Measurements from ENCODE around the gene POLD1. TPM values are rescaled to one million over a fixed set of nuclear protein-coding genes. Genes with fewer than 3 reads are reported as not detected.

Gene POLD1
- total and polyA plus RNA-seq, 2 of the 13 experiments (the other 11 are each of a cell fraction or from before 2014, with no cell fraction given): 17.4 to 54.0 TPM

DNA sequence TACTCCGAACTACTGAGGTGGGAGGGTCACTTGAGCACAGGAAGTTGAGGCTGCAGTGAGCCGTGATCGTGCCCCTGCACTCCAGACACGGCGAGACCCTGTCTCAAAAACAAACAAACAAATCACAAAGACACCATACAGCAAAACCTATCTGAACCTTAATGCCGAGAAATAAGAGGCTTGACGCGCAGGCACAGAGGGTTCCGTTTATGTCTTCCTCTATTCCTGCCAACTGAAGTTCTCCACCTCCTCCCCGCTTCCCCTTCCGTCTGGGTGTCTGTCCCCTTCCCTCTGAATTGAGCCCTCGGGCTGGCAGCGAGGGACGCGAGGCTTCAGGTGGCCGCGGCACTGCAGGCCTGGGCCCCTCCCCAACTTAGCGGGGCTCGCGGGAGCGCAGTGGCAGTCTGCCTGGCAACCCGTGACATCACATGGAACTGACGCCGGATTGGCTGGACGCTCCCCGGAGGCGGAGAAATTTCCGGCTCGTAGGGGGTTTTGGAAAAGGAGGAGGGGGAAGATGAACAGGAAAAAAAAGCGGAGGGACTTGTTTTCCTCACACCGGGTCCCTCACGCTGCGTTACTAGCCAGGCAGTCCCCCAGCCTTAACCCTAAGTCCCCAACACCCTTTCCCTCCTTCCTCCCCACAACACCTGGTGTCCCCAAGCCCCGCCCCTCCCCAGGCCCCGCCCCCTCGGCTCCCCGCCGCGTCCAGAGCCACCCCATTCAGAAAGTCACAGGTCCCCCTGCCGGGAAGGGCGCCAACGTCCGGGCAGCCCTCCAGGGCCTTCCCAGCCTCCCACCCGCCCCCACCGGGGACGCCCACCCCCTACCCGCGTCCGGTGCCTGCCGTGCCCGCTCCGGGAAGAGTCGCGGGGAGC, 47.4 kb downstream of the POLD1 start (continued):
- peak; percentile 21; the same call in 1 of the 2 replicates for TF ChIP-seq SAP130 (CRISPR knock-in tag; IDR thresholded peaks at IDR 0.05; ENCODE audit: low read depth)
- TF ChIP-seq HDAC1 (CRISPR knock-in tag; IDR thresholded peaks at IDR 0.05): peak; percentile 24; the same call in 1 of the 2 replicates
- peak; percentile 32; the same call in 1 of the 2 replicates for TF ChIP-seq FOXO1 (CRISPR knock-in tag; IDR thresholded peaks at IDR 0.05)
- TF ChIP-seq ZNF264 (CRISPR knock-in tag; IDR thresholded peaks at IDR 0.05): no peak
- TF ChIP-seq NPAS2 (CRISPR knock-in tag; IDR thresholded peaks at IDR 0.05; ENCODE audit: borderline replicate concordance): no peak
- TF ChIP-seq KDM2A (CRISPR knock-in tag; IDR thresholded peaks at IDR 0.05; ENCODE audit: borderline replicate concordance, low read depth): peak; percentile 63; the same call in 1 of the 2 replicates
- TF ChIP-seq ZNF280B (CRISPR knock-in tag; IDR thresholded peaks at IDR 0.05; ENCODE audit: borderline replicate concordance): 0 out of 2 replicates have a peak, but pooled peaks have one; percentile 39
- 0 out of 2 replicates have a peak, but pooled peaks have one; percentile 32 for TF ChIP-seq ZNF225 (CRISPR knock-in tag; IDR thresholded peaks at IDR 0.05)
- peak; percentile 4; the same call in 1 of the 2 replicates for TF ChIP-seq ZNF121 (CRISPR knock-in tag; IDR thresholded peaks at IDR 0.05)
- peak; percentile 37; the same call in 1 of the 2 replicates for TF ChIP-seq SPEN (CRISPR knock-in tag; IDR thresholded peaks at IDR 0.05; ENCODE audit: low read depth)
- TF ChIP-seq, protein P1, sequence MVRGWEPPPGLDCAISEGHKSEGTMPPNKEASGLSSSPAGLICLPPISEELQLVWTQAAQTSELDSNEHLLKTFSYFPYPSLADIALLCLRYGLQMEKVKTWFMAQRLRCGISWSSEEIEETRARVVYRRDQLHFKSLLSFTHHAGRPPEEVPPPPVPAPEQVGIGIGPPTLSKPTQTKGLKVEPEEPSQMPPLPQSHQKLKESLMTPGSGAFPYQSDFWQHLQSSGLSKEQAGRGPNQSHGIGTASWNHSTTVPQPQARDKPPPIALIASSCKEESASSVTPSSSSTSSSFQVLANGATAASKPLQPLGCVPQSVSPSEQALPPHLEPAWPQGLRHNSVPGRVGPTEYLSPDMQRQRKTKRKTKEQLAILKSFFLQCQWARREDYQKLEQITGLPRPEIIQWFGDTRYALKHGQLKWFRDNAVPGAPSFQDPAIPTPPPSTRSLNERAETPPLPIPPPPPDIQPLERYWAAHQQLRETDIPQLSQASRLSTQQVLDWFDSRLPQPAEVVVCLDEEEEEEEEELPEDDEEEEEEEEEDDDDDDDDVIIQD (CRISPR knock-in tag; IDR thresholded peaks at IDR 0.05; ENCODE audit: low read depth): no peak
- TF ChIP-seq ZNF274 (CRISPR knock-in tag; IDR thresholded peaks at IDR 0.05): peak; percentile 65; the same call in 1 of the 2 replicates
- TF ChIP-seq ZNF841 (CRISPR knock-in tag; IDR thresholded peaks at IDR 0.05; ENCODE audit: borderline replicate concordance): no peak
- no peak for TF ChIP-seq TRIM22 (IDR thresholded peaks at IDR 0.05)
- TF ChIP-seq FUBP1 (CRISPR knock-in tag; IDR thresholded peaks at IDR 0.05; ENCODE audit: borderline replicate concordance): no peak
- no peak for TF ChIP-seq EP300 (IDR thresholded peaks at IDR 0.05; ENCODE audit: low read depth in 2 of 2, low read length in 2 of 2)
- 0 out of 2 replicates have a peak, but pooled peaks have one; percentile 12 for TF ChIP-seq EP300 (CRISPR knock-in tag; IDR thresholded peaks at IDR 0.05; ENCODE audit: borderline replicate concordance)
- TF ChIP-seq NR1H2 (CRISPR knock-in tag; IDR thresholded peaks at IDR 0.05; ENCODE audit: borderline replicate concordance, low read depth): no peak
- TF ChIP-seq MYC (CRISPR knock-in tag; IDR thresholded peaks at IDR 0.05; ENCODE audit: borderline replicate concordance): 0 out of 2 replicates have a peak, but pooled peaks have one; percentile 31
- TF ChIP-seq ZNF709 (CRISPR knock-in tag; IDR thresholded peaks at IDR 0.05): no peak
- TF ChIP-seq NFYC (CRISPR knock-in tag; IDR thresholded peaks at IDR 0.05): peak; percentile 85

All from HepG2 (cell line).